GM08714 (cell line): ENCODE results near the gene HCST.

Source experiments
- H3K4me3 ChIP-seq: fragments of 200-500 bp; sonication (Bioruptor generic); 2 replicates; pipeline ENCODE4 v1.5.1; 2014; ENCODE audit warnings: mild to moderate bottlenecking, low read length, inconsistent platforms
- ZNF274 ChIP-seq: IDR thresholded peaks from 2 replicates; pipeline ENCODE4 v1.6.1; 2012; ENCODE audit warnings: mild to moderate bottlenecking, low read depth, low read length

HCST gene

DNA sequence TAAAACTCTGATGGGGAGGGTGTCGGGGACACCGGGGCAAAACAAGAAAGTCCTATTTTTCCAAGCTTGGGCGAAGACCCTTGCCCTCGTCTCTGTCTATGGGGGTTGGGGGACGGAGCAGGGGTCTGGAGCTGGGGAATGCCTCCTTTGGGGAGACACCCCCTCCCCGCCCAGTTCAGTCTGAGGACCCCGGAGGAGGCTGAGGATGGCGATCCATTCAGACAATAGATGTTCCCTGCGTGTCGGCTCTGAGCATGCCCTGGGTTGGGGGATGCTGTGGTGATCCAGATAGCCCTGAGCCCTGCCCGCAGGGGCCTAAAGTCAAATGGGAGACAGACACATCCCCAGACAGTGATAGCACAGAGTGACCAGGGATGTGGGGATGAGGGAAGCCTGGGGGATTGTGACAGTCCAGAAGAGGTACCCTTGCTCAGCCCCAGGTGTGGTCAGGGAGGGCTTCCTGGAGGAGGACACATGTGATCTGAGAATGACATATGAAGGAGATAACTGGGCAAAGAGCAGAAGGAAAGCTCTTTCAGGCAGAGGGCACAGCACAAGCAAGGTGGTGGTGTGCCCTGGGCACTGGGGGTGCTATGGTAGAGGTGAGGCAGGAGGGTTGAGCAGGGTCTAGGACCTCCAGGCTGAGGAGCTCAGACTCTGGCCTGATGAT is 42.9 kb downstream of the HCST start:
- H3K4me3 ChIP-seq, result no peak overlapping the region
- TF ChIP-seq ZNF274, result no peak

DNA sequence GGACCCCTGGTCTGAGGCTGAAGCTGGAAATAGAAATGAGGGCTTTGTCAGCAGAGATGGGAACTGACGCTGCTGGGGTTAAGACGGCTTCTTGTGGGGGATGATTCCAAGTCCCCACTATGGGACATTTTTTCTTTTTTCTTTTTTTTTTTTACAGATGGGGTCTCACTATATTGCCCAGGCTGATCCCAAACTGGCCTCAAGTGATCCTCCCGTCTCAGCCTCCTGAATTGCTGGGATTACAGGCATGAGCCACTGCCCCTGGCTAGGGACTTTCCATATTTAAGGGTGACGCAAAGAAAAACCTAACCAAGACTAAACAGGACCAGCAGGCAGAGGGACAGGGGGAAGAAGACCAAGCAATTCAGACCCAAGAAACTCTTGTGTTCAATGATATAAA is 43.9 kb downstream of the HCST start:
- no peak overlapping the region for H3K4me3 ChIP-seq

DNA sequence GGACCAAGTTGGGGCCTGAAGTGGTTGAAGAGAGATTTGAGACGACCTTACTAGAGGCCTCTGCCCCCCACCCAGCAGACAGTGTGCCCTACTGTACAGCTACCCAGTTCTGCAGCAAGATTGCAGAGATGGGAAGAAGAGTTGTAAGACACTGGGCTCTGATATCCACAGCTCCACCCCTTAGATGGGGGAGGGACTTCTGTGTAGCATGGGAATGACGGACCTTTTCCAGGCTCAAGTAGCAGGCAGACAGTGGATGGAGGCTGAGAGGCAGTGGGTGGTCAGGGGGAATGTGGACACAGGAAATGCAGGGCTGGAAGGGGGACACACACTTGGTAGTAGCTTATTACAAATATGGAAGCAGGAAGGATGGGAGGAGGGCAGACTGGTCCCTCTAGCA is 46.8 kb downstream of the HCST start:
- no peak for TF ChIP-seq ZNF274
- H3K4me3 ChIP-seq, result no peak overlapping the region

More for the DNA sequence above, 43.9 kb downstream of the HCST start:
- TF ChIP-seq ZNF274, result no peak
